ENCODE results near the gene LTO1.
"Not testable (repeated sequence)": the region's sequence is repeated elsewhere in the genome, so short reads cannot be mapped to it uniquely, and the experiment has no call there.

LTO1 gene

GRCh38 chr11:69630017-69630416, 45.1 kb downstream of the LTO1 start:
- no peak for DNase-seq

DNA sequence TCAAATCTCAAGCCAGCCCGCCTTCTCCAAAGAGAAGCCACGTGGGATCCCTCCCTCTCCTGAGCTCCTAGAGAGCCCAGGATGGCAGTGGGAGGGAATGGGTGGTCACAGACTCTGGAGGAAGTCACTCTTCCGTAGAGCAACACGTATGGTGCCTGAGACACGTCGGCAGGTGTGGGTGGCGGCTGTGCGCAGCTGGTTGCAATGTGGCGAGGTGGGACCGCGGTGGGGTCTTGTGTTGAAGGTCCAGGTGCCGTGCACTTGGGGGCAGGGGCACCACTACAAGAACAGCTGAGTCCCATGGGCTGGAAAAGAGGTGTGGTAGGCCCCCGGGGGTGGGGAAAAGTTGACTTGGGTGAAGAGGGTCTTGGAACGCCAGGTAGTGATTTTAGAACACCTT, 47.6 kb downstream of the LTO1 start:
- DNase-seq: no peak

DNA sequence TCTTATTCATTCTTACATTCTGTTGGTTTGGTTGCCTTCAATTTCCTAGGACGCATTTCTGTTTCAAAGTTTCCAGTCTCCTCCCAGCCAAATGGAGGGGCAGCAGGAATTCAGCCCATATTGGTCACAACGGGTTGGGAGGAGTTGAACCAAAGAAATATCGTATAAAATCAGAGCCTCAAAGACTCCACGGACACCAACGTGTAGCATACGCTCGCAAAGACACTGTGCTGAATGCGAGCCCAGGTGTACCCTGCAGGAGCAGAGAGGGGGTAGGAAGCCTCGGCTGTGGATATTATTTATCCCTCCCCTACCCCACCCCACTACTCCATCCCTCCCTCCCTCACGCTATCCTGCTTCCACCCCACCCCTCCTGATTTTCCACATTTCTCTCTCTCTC, 49.7 kb downstream of the LTO1 start:
- no peak for DNase-seq

GRCh38 chr11:69624293-69624692, 50.9 kb downstream of the LTO1 start:
- DNase-seq: no peak

- DNase-seq: not testable (repeated sequence)
Measured at GRCh38 chr11:69622097-69622681, 53.0 kb downstream of the LTO1 start.

DNA sequence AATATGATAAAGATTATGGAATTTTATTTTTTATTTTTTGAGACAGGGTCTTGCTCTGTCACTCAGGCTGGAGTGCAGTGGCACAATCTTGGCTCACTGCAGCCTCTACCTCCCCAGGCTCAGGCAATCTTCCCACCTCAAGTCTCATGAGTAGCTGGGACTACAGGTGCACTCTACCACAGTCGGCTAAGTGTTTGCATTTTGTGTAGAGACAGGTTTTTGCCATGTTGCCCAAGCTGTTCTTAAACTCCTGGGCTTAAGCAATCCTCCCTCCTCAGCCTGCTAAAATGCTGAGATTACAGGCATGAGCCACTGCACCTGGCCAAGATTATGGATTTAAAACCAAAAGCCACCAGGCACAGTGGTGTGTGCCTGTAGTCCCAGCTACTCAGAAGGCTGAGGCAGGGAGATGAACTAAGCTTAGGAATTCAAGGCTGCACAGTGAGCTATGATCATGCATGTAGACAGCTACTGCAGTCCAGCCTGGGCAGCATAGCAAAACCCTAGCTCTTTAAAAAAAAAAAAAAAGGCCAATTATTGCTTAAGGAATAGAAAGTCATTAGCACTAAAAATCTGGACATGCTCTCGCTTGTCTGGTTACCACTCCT, 54.4 kb downstream of the LTO1 start:
- DNase-seq: no peak

- DNase-seq: no peak
Measured at GRCh38 chr11:69618237-69618636, 56.9 kb downstream of the LTO1 start.

- DNase-seq: no peak
Measured at GRCh38 chr11:69617682-69618081, 57.5 kb downstream of the LTO1 start.

- no peak for DNase-seq
Measured at GRCh38 chr11:69617220-69617619, 57.9 kb downstream of the LTO1 start.
